GOT3 (cell line): ENCODE measurements around the gene CFAP73.
"Not testable (repeated sequence)": the region's sequence is repeated elsewhere in the genome, so short reads cannot be mapped to it uniquely, and the experiment has no call there.

Experiments
- DNase-seq: peaks from one replicate; lab custom pipeline; 2025; ENCODE audit warnings: mixed read lengths; lab: John Stamatoyannopoulos, UW

CFAP73 gene

DNA sequence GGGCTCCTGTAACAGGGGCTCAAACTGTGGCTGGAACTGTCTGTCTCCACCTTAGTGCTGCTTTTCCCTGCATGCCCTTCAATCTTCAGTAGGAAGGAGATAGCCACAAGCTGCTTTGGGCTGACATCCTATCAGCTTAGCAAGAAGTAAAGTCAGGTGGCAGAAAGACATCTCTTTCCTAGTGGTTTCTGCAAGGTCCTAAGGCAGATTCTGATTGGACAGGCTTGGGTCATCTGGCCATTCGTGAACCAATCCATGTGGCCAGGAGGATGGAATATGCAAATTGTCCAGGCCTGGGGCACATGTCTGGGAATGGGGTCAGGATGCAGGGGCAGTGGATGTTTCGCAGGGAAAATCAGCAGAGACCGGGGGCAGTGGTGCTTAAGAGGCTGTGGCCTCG lies 41.2 kb downstream of the CFAP73 start:
- DNase-seq: no peak

GRCh38 chr12:113191227-113191626 lies 41.7 kb downstream of the CFAP73 start:
- no peak for DNase-seq

DNA sequence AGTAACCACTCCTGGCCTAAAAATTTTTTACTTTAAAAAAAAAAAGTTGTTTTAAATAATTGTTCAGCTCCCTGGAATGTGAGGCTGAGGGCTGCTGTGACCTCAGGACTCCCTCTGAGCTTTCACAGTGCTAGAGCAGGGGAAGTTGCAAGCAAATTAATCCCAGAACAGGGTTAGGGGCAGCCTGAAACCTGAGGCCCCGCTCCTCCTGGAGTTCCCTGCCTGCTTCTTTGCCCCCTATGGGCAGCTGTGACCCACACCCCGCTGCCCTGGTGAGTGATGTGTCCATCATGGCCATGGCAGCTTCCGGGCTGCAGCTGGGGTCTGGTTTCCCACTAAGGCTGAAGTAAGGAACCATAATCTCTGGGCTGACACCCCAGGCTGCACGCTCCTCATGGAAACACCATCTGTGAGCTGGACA lies 45.5 kb downstream of the CFAP73 start:
- no peak for DNase-seq

- no peak for DNase-seq
These were observed 46.1 kb downstream of the CFAP73 start for GRCh38 chr12:113195598-113195997.

- DNase-seq: no peak
These were observed 47.1 kb downstream of the CFAP73 start for GRCh38 chr12:113196582-113196981.

DNA sequence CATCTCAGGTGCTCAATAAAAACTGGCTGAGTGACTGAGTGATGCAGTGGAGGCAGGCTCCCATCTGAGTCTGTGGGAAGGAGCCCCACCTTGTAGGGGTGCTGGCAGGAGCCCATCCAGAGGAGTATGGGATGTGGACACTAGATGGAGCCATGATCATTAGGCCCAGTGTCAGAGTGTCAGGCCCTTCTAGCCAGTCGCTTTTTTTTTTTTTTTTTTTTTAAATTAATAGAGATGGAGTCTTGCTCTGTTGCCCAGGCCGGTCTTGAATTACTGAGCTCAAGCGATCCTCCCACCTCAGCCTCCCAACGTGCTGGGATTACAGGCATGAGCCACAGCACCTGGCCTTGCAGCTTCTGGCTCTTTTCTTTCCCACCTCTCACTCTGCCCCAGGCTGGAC lies 47.5 kb downstream of the CFAP73 start:
- peak; percentile 16 for DNase-seq

DNA sequence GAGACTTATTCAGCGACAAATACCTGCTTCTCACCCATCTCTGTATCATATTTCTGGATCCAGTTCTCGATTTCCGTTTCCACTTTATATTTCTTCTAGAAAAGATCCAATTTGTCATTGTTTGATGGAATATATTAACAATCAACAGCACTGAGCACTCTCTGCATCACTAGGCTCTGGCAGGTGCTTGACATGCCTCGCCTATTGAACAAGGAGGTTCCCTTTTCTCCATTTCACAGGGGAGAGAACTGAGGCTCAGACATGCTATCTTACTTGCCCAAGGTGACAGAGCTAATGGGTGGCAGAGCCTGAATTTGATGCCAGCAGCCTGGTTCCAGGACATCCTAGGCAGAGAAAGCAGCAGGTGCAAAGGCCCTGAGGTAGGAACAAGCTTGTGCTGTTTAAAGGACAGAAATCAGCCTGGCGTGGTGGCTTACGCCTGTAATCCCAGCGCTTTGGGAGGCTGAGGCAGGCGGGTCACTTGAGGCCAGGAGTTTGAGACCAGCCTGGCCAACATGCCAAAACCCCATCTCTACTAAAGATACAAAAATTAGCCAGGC lies 48.1 kb downstream of the CFAP73 start:
- no peak for DNase-seq

DNA sequence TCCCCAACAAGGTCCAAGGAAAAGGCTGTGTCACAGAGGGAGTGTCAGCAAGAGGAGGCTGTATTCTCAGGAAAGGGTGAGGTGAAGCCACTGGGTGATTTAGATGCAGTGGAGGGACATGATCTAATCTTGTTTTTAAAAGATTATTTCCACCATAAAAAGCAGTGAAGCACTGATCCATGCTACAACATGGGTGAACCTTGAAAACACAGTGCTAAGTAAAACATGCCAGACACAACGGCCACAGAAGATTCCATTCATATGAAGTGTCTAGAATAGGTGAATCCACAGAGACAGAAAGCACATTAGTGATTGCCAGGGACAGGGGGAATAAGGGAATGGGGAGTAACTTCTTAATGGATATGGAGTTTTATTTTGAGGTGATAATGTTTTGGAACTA lies 48.8 kb downstream of the CFAP73 start:
- no peak for DNase-seq

- DNase-seq: no peak
These were observed 50.7 kb downstream of the CFAP73 start for GRCh38 chr12:113200021-113200797.

DNA sequence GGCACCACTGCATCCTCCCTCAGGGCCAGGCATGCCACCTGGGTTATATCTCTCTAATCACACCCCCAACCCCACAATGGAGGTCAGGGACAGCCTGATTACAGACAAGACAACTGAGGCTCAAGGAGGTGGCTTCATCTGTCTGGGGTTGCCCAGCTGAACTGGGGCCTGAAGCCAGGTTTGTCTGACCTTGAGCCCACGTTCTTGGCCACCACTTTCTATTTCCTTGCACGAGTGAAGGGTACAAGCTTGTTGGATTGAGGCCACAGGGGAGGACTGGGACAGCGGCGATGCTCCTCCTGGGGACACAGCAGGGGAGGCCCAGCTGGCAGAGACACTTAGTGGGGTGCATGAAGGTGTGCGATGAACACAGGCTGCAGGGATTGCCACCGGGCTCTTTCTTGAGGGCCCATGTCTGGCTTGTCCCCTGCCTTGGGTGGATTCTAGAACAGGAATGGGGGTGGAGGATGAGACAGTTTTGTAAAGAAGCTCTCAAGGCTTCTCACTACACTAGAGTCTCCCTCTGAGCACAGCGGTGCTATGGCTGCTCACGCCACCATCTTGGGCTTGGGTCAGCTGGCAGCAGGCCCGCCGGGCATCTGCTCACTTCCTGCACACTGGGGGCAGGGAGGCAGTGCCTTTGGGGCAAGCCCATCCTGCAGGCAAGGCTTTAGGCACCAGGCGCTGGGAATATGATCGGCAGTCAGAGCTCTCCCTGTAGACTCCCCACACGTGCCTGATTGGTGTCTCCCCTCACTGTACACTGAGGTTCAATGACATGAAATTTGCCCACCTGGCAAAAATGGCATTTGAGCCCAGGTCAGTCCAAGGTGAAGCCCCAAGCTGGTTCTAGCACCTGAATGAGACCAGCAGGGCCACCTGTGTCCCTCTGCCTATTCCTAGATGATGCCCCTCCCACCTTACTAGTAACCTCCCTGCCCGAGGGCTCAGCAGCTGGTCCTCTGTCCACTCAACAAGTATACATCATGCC lies 52.0 kb downstream of the CFAP73 start:
- DNase-seq: no peak

- DNase-seq: no peak
These were observed 53.0 kb downstream of the CFAP73 start for GRCh38 chr12:113202300-113203075.

DNA sequence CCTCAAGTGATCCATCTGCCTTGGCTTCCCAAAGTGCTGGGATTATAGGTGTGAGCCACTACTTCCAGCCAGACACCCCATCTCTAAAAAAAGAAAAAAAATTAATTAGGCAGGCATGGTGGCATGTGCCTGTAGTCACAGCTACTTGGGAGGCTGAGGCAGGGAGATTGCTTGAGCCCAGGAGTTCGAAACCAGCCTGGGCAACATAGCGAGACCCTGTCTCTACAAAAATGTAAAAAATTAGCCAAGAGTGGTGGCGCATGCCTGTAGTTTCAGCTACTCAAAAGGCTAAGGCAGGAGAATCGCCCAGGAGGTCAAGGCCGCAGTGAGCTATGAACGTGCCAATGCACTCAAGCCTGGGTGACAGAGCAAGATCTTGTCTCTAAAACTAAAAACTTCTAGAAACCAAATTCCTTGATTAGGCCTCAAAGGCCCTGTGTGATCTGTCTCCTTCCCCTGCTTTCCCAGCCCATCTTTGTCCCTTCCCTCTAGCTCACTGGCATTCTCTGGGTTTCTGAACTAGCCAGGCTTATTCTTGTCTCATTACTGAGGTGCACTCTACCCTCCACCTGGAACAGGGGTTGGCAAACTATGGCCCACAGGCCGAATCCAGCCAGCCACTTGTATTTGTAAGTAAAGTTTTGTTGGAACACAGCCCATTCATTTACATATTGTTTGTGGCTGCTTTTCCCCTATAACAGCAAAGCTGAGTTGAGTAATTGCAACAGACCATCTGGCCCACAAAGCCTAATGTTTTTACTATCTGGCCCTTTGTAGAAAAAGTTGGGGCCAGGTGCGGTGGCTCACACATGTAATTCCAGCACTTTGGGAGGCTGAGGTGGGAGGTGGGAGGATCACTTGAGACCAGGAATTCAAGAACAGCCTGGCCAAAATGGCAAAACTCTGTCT lies 54.6 kb downstream of the CFAP73 start:
- DNase-seq: no peak

DNA sequence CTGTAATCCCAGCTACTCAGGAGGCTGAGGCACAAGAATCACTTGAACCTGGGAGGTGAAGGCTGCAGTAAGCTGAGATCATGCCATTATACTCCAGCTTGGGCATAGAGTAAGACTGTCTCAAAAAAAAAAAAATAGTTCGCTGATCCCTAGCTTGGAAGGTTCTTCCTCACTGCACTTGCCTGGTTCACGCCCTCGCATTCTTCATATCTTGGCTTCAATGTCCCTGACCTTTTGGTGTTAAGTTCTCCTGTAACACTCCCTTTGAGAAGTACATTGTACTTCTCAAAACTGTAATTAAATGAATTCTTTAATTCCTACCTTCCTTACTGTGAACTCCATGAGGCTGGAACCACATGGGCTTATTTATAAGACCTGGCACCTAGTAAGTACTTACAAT lies 55.3 kb downstream of the CFAP73 start:
- DNase-seq: no peak

DNA sequence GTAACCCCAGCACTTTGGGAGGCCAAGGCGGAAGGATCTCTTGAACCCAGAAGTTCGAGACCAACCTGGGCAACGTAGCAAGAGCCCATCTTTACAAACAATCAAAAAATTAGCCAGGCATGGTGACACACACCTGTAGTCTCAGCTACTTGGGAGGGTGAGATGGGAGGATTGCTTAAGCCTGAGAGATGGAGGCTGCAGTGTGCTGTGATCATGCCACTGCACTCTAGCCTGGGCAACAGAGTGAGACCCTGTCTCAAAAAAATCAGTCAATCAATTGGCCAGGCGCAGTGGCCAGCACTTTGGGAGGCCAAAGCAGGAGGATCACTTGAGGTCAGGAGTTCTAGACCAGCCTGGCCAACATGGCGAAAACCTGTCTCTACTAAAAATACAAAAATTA lies 57.3 kb downstream of the CFAP73 start:
- not testable (repeated sequence) for DNase-seq

- DNase-seq: no peak
These were observed 58.1 kb downstream of the CFAP73 start for GRCh38 chr12:113207613-113208040.

DNA sequence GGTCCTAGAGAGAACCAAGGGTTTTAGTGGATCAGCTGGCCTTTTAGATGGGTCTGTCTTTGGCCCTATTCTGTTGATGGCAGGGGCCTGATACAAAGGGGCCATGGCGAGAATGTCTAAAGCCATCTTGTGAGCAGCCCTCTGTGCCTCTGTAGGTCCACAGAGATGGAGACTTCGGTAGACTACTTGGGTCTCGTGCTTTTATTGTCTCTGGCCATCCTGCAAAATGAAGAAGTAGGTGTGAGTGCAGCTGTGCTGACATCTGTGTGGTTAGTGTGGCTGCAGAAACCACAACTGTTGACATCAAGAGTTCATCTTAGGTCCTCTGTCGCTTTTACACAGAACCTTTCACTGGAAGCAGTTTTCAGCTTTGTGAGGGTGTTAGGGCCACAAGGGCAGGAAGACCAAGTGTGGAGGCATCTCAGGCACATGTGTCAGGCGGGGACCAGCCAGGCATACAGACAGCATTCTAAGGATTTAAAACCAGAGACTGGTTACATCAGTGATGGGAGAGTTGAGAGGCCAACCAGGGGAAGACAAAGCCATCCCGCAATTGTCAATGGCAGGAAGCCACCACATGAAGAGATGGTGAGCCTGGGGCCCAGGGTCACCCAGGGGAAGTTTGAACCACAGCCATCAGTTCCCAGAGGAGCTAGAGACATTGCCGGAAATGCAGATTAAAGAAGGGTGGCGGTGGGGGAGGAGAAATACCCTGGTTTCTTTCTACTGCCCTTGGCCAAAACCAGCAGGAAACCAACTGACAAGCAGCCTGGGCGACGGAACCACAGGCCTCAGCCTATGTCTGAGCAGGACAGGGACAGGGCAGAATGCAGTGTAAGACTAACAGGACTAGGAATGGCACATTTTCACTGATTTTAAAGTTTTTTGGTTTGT lies 58.8 kb downstream of the CFAP73 start:
- no peak for DNase-seq
